OCI-LY1 (cell line): Measurements from ENCODE around the gene HPRT1.

Source experiments
- EZH2 ChIP-seq: fragments of 200-600 bp; sonication (generic), shearing (Covaris generic); IDR thresholded peaks from 2 replicates; pipeline ENCODE4 v1.8.0; 2017; ENCODE audit warnings: borderline replicate concordance, mixed run types, mild to moderate bottlenecking, antibody characterized with exemption, low read length, moderate library complexity, mixed read lengths
- TF ChIP-seq, protein P1 (sequence below): fragments of 200-600 bp; sonication (generic), shearing (Covaris generic); IDR thresholded peaks from 2 replicates; pipeline ENCODE4 v1.5.1; 2017; ENCODE audit warnings: mild to moderate bottlenecking, antibody characterized with exemption, low read length, moderate library complexity, mixed read lengths

DNA sequence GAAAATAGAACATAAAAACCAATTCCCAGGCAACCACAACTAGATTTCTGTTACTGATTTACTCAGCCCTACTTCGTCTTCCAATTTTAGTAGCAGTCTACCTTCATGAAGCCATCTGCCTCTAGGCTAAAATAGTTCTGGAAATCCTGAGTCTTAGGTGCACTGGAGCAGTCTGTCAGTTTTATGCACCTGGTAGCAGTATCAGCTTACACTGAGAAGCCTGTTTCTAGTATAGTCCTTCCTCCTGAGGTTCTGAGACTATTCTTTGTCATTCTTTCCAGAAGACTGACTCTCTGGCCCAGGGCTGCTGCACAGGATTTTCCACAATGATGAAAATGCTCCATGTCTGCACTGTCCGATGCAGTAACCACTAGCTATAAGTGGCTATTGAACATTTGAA is 16.9 kb upstream of the HPRT1 start:
- TF ChIP-seq, protein P1, sequence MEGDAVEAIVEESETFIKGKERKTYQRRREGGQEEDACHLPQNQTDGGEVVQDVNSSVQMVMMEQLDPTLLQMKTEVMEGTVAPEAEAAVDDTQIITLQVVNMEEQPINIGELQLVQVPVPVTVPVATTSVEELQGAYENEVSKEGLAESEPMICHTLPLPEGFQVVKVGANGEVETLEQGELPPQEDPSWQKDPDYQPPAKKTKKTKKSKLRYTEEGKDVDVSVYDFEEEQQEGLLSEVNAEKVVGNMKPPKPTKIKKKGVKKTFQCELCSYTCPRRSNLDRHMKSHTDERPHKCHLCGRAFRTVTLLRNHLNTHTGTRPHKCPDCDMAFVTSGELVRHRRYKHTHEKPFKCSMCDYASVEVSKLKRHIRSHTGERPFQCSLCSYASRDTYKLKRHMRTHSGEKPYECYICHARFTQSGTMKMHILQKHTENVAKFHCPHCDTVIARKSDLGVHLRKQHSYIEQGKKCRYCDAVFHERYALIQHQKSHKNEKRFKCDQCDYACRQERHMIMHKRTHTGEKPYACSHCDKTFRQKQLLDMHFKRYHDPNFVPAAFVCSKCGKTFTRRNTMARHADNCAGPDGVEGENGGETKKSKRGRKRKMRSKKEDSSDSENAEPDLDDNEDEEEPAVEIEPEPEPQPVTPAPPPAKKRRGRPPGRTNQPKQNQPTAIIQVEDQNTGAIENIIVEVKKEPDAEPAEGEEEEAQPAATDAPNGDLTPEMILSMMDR, result no peak
- no peak for TF ChIP-seq EZH2
